Loucy (cell line): ENCODE measurements around the gene DLL4.

Source experiments
- H2AFZ ChIP-seq: fragments of 200-600 bp; sonication (generic); 2 replicates; pipeline ENCODE4 v1.6.0; 2016; ENCODE audit warnings: antibody characterized with exemption, mild to moderate bottlenecking, low read length, moderate library complexity
- H3F3A ChIP-seq: fragments of 200-600 bp; 2 replicates; pipeline ENCODE4 v1.6.0; 2016; ENCODE audit warnings: antibody characterized with exemption, low read depth, mild to moderate bottlenecking
- H3K27me3 ChIP-seq: fragments of 200-600 bp; sonication (generic); 2 replicates; pipeline ENCODE4 v1.6.1; 2014; ENCODE audit warnings: low read length, mild to moderate bottlenecking; ENCODE audit not compliant: insufficient read depth, poor library complexity, severe bottlenecking
- H3K36me3 ChIP-seq: fragments of 200-600 bp; sonication (generic); 2 replicates; pipeline ENCODE4 v1.6.1; 2016; ENCODE audit warnings: low read length; ENCODE audit not compliant: insufficient read depth
- H3K4me1 ChIP-seq: fragments of 200-600 bp; sonication (generic); 2 replicates; pipeline ENCODE4 v1.5.1; 2014; ENCODE audit warnings: low read length, mild to moderate bottlenecking; ENCODE audit not compliant: insufficient read depth, poor library complexity, severe bottlenecking
- H3K4me2 ChIP-seq: fragments of 200-600 bp; sonication (generic); 2 replicates; pipeline ENCODE4 v1.6.0; 2014; ENCODE audit warnings: antibody characterized with exemption, low read length, low read depth, mild to moderate bottlenecking; ENCODE audit not compliant: poor library complexity, severe bottlenecking
- H3K4me3 ChIP-seq: fragments of 200-600 bp; sonication (generic); 2 replicates; pipeline ENCODE4 v1.5.1; 2014; ENCODE audit warnings: low read length, mild to moderate bottlenecking, mixed read lengths; ENCODE audit not compliant: poor library complexity, severe bottlenecking
- H3K79me2 ChIP-seq: fragments of 200-600 bp; sonication (generic); 2 replicates; pipeline ENCODE4 v1.6.1; 2014; ENCODE audit warnings: low read length; ENCODE audit not compliant: insufficient read depth
- H3K9ac ChIP-seq: fragments of 200-600 bp; sonication (generic); 2 replicates; pipeline ENCODE4 v1.6.0; 2014; ENCODE audit warnings: mild to moderate bottlenecking, low read depth, low read length, moderate library complexity; ENCODE audit not compliant: poor library complexity, severe bottlenecking
- H3K9me2 ChIP-seq: fragments of 200-600 bp; sonication (generic); replicated peaks from 2 replicates; pipeline ENCODE4 v1.6.1; 2016; ENCODE audit warnings: low read depth, low read length, mixed read lengths
- H3K9me3 ChIP-seq: fragments of 200-600 bp; sonication (generic); 2 replicates; pipeline ENCODE4 v1.6.1; 2014; ENCODE audit warnings: mild to moderate bottlenecking, antibody characterized with exemption, low read length, low read depth; ENCODE audit not compliant: insufficient read depth
- H4K20me1 ChIP-seq: fragments of 200-600 bp; sonication (generic); 2 replicates; pipeline ENCODE4 v1.6.0; 2014; ENCODE audit warnings: antibody characterized with exemption, low read length, mild to moderate bottlenecking; ENCODE audit not compliant: insufficient read depth, poor library complexity, severe bottlenecking
- CTCF ChIP-seq: fragments of 200-600 bp; sonication (generic); conservative IDR thresholded peaks from 2 replicates; pipeline ENCODE4 v1.5.1; 2014; ENCODE audit warnings: mild to moderate bottlenecking, antibody characterized with exemption, low read length
- EZH2phosphoT487 ChIP-seq: fragments of 200-600 bp; IDR thresholded peaks from 2 replicates; pipeline ENCODE4 v1.6.1; 2018; ENCODE audit warnings: antibody characterized with exemption, mild to moderate bottlenecking, moderate library complexity, borderline replicate concordance

DLL4 gene

GRCh38 chr15:40969363-40969762 lies 40.2 kb downstream of the DLL4 start:
- Histone ChIP-seq H3F3A (no peaks in the 10 kb centered on the region), H3K4me1 (no peaks in the 10 kb centered on the region), H3K4me2 (no peak overlapping the region), H3K79me2 (no peaks in the 10 kb centered on the region), H2AFZ (no peak overlapping the region), H3K36me3 (no peaks in the 10 kb centered on the region), H4K20me1 (no peaks in the 10 kb centered on the region), H3K9ac (no peak overlapping the region), H3K9me3 (no peaks in the 10 kb centered on the region), H3K9me2 (no peaks in the 10 kb centered on the region), H3K4me3 (no peak overlapping the region), H3K27me3 (no peaks in the 10 kb centered on the region)
- TF ChIP-seq EZH2phosphoT487 (no peak), CTCF (no peak)

GRCh38 chr15:40974879-40975278 lies 45.7 kb downstream of the DLL4 start:
- H2AFZ ChIP-seq, result no peak overlapping the region
- H3F3A ChIP-seq, result no peaks in the 10 kb centered on the region
- no peak overlapping the region for H3K4me3 ChIP-seq
- H3K9ac ChIP-seq, result no peak overlapping the region
- no peaks in the 10 kb centered on the region for H4K20me1 ChIP-seq
- no peaks in the 10 kb centered on the region for H3K4me1 ChIP-seq
- H3K9me2 ChIP-seq, result no peaks in the 10 kb centered on the region
- H3K9me3 ChIP-seq, result no peaks in the 10 kb centered on the region
- TF ChIP-seq EZH2phosphoT487, result no peak
- no peak for TF ChIP-seq CTCF
- H3K27me3 ChIP-seq, result no peaks in the 10 kb centered on the region
- peaks cover 36% of the 10 kb centered on the region for H3K36me3 ChIP-seq
- no peaks in the 10 kb centered on the region for H3K79me2 ChIP-seq
- no peak overlapping the region for H3K4me2 ChIP-seq

GRCh38 chr15:40976819-40977218 lies 47.7 kb downstream of the DLL4 start:
- TF ChIP-seq EZH2phosphoT487 (no peak), CTCF (no peak)
- no peaks in the 10 kb centered on the region for H3K27me3 ChIP-seq
- no peaks in the 10 kb centered on the region for H3K4me1 ChIP-seq
- no peaks in the 10 kb centered on the region for H3K9me3 ChIP-seq
- H3K4me3 ChIP-seq, result no peak overlapping the region
- no peaks in the 10 kb centered on the region for H3F3A ChIP-seq
- no peak overlapping the region for H2AFZ ChIP-seq
- no peaks in the 10 kb centered on the region for H3K79me2 ChIP-seq
- H3K9me2 ChIP-seq, result no peaks in the 10 kb centered on the region
- peaks cover 55% of the 10 kb centered on the region for H3K36me3 ChIP-seq
- H3K4me2 ChIP-seq, result no peak overlapping the region
- no peaks in the 10 kb centered on the region for H4K20me1 ChIP-seq
- H3K9ac ChIP-seq, result no peak overlapping the region
